ENCODE data around the gene PLCH1. TPM values are rescaled to one million over a fixed set of nuclear protein-coding genes. Genes with fewer than 3 reads are reported as not detected.

The PLCH1 gene
- total RNA-seq, 5 donors from 2014 or later (not counting 1 experiment from before 2014, with no cell fraction given): 0.06 to 0.12 (median 0.09) TPM; not detected in 1

DNA sequence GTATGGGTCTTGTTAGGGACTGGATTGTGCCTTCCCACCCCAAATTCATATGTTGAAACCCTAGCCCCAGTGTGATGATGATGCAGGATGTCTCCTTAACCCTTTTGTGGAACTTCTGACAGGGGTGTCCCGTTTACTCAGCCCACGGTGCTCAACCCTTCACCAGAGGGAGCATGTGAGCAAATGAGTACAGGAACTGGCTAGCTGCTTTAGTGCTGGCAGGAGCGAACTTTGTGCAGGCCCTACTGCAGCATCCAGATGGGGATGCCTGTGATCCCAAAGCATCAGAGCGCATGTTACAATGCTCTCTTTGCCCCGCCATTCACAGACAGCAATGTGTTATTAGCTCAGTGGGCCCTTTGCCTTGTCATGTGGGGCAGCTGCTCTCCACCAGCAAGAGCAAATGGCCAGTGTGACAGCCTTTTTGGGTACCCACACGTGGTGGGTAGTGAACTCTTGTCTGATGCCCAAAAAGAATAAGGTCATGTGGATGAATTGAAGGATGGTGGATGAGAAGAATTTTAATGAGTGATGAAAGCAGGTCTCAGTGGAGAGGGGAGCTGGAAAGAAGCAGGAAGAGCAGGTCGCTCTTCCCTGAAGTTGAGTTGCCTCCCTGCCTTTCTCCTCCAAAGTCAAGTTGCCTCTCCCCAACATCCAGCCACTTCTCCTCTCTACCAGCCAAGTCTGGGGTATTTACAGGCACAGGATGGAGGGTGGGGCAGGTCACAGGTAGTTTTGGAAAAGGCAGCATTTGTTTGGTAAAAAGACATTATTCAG lies 388.1 kb downstream of the PLCH1 start:
- H3K27me3 ChIP-seq (replicated peaks in 1 of 2; ENCODE audit: control insufficient read depth in 2 of 2, extremely low read depth in 1 of 2, insufficient read depth in 2 of 2, low read length in 1 of 2): peaks cover 0 to 6% of the 10 kb centered on the region in 2 experiments
- H3K36me3 ChIP-seq (ENCODE audit: control insufficient read depth in 2 of 2, extremely low read depth in 1 of 2, insufficient read depth in 1 of 2, low read length in 1 of 2): no peaks in the 10 kb centered on the region
- H3K4me3 Mint-ChIP-seq: no peak overlapping the region
- no peak overlapping the region for H3K4me3 ChIP-seq (ENCODE audit: control insufficient read depth in 1 of 2, extremely low read depth in 1 of 2, low read length in 1 of 2)
- POLR2A ChIA-PET: no interaction called here
- WGBS (ENCODE audit: insufficient coverage): 72% methylated on average over 4 of the region's 7 CpGs
- H3K36me3 Mint-ChIP-seq: no peaks in the 10 kb centered on the region
- H3K27ac ChIP-seq (ENCODE audit: low read length): no peak overlapping the region
- H3K4me1 ChIP-seq (ENCODE audit: control insufficient read depth in 1 of 2, extremely low read depth in 1 of 2, insufficient read depth in 2 of 2, low read length in 2 of 2): no peaks in the 10 kb centered on the region
- no peak for DNase-seq
- peak in 1 of 4 experiments; percentile 20 for ATAC-seq (replicated peaks in 1 of 4)
- H3K9me3 Mint-ChIP-seq: no peaks in the 10 kb centered on the region
- no peaks in the 10 kb centered on the region for H3K9me3 ChIP-seq
- H3K27ac Mint-ChIP-seq: no peak overlapping the region
- no peaks in the 10 kb centered on the region for H3K4me1 Mint-ChIP-seq
- H3K27me3 Mint-ChIP-seq: peaks cover 0 to 7% of the 10 kb centered on the region in 2 donors
- CTCF ChIA-PET: no interaction called here

DNA sequence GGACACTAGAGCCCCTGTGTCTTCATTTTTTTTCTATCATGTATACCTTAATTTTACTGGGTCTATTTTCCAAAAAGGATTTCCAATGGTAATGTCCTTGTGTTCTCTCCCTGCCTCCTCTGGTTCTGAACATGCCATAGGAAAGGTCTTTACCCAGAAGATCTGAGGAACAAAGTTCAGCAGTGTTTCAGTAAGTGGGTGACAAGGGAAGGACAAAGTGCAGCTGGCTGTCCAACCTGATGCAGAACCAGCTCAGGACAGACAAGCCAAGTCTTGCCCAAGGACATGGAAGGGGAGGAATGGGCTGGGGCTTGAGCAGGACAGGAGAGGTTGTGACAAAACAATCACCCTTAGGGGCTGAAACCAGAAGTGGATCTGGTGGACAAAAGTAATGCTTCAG lies 390.2 kb downstream of the PLCH1 start:
- POLR2A ChIA-PET: no interaction called here

DNA sequence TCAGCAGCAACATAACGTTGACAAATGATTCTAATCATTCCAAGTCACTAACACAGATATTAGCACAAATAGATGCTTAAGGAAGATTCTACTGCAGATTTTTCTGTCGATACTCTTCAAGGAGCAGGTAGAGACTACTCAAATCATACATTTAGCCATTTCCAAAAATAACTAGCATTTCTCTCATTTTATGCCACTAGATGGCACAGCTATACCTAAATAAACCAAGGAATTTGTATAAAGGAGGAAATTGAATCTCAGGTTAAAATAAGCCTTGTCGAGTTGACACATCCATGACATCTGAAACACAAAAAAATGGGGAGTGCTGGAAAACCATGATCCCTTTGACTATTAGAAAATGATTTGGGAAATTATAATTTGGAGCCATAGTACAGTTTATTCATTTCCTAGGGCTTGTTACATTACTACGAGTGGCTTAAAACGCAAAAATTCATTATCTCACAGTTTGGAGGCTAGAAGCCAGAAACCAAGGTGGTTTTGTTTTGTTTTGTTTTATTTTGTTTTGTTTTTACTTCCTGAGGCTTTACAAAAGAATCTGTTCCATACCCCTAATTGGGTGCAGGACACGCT lies 391.9 kb downstream of the PLCH1 start:
- Mint-ChIP-seq H3K27me3 (peaks cover 0 to 7% of the 10 kb centered on the region in 2 donors), H3K4me1 (no peaks in the 10 kb centered on the region), H3K27ac (no peak overlapping the region), H3K9me3 (no peaks in the 10 kb centered on the region), H3K4me3 (no peak overlapping the region), H3K36me3 (no peaks in the 10 kb centered on the region)
- Histone ChIP-seq H3K27me3 (replicated peaks in 1 of 2; ENCODE audit: control insufficient read depth in 2 of 2, extremely low read depth in 1 of 2, insufficient read depth in 2 of 2, low read length in 1 of 2) (peaks cover 0 to 3% of the 10 kb centered on the region in 2 experiments), H3K9me3 (no peaks in the 10 kb centered on the region), H3K36me3 (ENCODE audit: control insufficient read depth in 2 of 2, extremely low read depth in 1 of 2, insufficient read depth in 1 of 2, low read length in 1 of 2) (no peaks in the 10 kb centered on the region), H3K4me3 (ENCODE audit: control insufficient read depth in 1 of 2, extremely low read depth in 1 of 2, low read length in 1 of 2) (no peak overlapping the region), H3K4me1 (ENCODE audit: control insufficient read depth in 1 of 2, extremely low read depth in 1 of 2, insufficient read depth in 2 of 2, low read length in 2 of 2) (no peaks in the 10 kb centered on the region), H3K27ac (ENCODE audit: low read length) (no peak overlapping the region)
- WGBS (ENCODE audit: insufficient coverage): 14% methylated on average over 1 of the region's 6 CpGs
- DNase-seq (peak in 1 of 35 experiments; percentile 29), ATAC-seq (replicated peaks in 1 of 4) (no peak)
- ChIA-PET POLR2A (no interaction called here), CTCF (interaction anchor here in 1 of 2 donors (4.1 kb wide), 1 partner anchor 349 kb away, joined by 43 read pairs; no protein-coding TSS in a partner anchor)

More for the DNA sequence above, 390.2 kb downstream of the PLCH1 start:
- Mint-ChIP-seq H3K36me3 (no peaks in the 10 kb centered on the region), H3K4me1 (no peaks in the 10 kb centered on the region), H3K27ac (no peak overlapping the region), H3K9me3 (no peaks in the 10 kb centered on the region), H3K4me3 (no peak overlapping the region), H3K27me3 (peaks cover 0 to 7% of the 10 kb centered on the region in 2 donors)
- ATAC-seq (replicated peaks in 1 of 4) (no peak), DNase-seq (no peak)
- H3K4me1 ChIP-seq (ENCODE audit: control insufficient read depth in 1 of 2, extremely low read depth in 1 of 2, insufficient read depth in 2 of 2, low read length in 2 of 2): no peaks in the 10 kb centered on the region
- no peaks in the 10 kb centered on the region for H3K36me3 ChIP-seq (ENCODE audit: control insufficient read depth in 2 of 2, extremely low read depth in 1 of 2, insufficient read depth in 1 of 2, low read length in 1 of 2)
- H3K4me3 ChIP-seq (ENCODE audit: control insufficient read depth in 1 of 2, extremely low read depth in 1 of 2, low read length in 1 of 2): no peak overlapping the region
- CTCF ChIA-PET: interaction anchor here (0.7 to 4.1 kb wide), 2 partner anchors 347 kb away, joined by 3 to 43 read pairs; no protein-coding TSS in a partner anchor
- H3K9me3 ChIP-seq: no peaks in the 10 kb centered on the region
- H3K27ac ChIP-seq (ENCODE audit: low read length): no peak overlapping the region
- peaks cover 0 to 3% of the 10 kb centered on the region in 2 experiments for H3K27me3 ChIP-seq (replicated peaks in 1 of 2; ENCODE audit: control insufficient read depth in 2 of 2, extremely low read depth in 1 of 2, insufficient read depth in 2 of 2, low read length in 1 of 2)

DNA sequence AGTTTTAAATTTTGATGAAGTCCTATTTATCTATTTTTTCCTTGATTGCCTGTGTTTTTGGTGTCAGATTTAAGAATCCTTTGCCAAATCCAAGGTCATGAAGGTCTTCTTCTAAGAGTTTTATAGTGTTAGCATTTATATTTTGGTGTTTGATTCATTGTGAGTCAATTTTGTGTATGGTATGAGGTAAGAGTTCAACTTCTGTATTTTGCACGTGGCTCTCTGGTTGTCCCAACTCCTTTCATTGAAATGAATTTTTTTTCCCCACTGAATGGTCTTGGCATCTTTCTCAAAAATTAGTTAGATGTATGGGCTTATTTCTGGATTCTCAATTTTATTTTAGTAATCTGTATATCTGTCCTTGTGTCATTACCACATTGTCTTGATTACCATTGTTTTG lies 394.3 kb downstream of the PLCH1 start:
- no peaks in the 10 kb centered on the region for H3K9me3 Mint-ChIP-seq
- H3K36me3 Mint-ChIP-seq: no peaks in the 10 kb centered on the region
- Histone ChIP-seq H3K36me3 (ENCODE audit: control insufficient read depth in 2 of 2, extremely low read depth in 1 of 2, insufficient read depth in 1 of 2, low read length in 1 of 2) (no peaks in the 10 kb centered on the region), H3K27me3 (replicated peaks in 1 of 2; ENCODE audit: control insufficient read depth in 2 of 2, extremely low read depth in 1 of 2, insufficient read depth in 2 of 2, low read length in 1 of 2) (peaks cover 0 to 3% of the 10 kb centered on the region in 2 experiments), H3K4me1 (ENCODE audit: control insufficient read depth in 1 of 2, extremely low read depth in 1 of 2, insufficient read depth in 2 of 2, low read length in 2 of 2) (no peaks in the 10 kb centered on the region), H3K27ac (ENCODE audit: low read length) (no peak overlapping the region), H3K4me3 (ENCODE audit: control insufficient read depth in 1 of 2, extremely low read depth in 1 of 2, low read length in 1 of 2) (no peak overlapping the region), H3K9me3 (no peaks in the 10 kb centered on the region)
- H3K27me3 Mint-ChIP-seq: peaks cover 0 to 7% of the 10 kb centered on the region in 2 donors
- ATAC-seq (replicated peaks in 1 of 4) (no peak), DNase-seq (no peak)
- ChIA-PET CTCF (interaction anchor here (1.6 to 4.1 kb wide), 2 partner anchors 351 kb away, joined by 10 to 43 read pairs; no protein-coding TSS in a partner anchor), POLR2A (no interaction called here)
- no peak overlapping the region for H3K4me3 Mint-ChIP-seq
- no CpG with 5 or more reads among the region's 1 CpG for WGBS (ENCODE audit: insufficient coverage)
- no peak overlapping the region for H3K27ac Mint-ChIP-seq
- no peaks in the 10 kb centered on the region for H3K4me1 Mint-ChIP-seq

DNA sequence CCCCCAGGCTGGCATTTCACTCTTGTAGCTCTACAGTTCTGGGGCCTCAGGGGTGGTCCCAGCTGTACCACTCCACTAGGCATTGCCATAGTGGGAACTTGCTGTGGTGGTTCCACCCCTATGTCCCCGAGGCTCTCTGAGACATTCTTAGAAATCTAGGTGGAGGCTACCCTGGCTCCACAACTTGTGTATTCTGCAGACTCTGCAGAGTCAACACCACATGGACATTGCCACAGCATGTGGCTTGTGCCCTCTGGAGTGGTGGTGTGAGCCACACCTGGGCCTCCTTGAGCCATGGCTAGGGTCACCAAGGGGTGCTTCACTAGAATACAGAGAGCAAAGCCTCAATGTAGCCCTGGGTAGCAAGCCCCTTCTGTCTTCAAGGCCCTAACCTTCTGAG lies 397.0 kb downstream of the PLCH1 start:
- H3K9me3 ChIP-seq: no peaks in the 10 kb centered on the region
- Mint-ChIP-seq H3K36me3 (no peaks in the 10 kb centered on the region), H3K27ac (no peak overlapping the region), H3K9me3 (no peaks in the 10 kb centered on the region), H3K4me1 (no peaks in the 10 kb centered on the region), H3K4me3 (no peak overlapping the region), H3K27me3 (no peaks in the 10 kb centered on the region)
- CTCF ChIA-PET: no interaction called here
- H3K4me3 ChIP-seq (ENCODE audit: control insufficient read depth in 1 of 2, extremely low read depth in 1 of 2, low read length in 1 of 2): no peak overlapping the region
- no peaks in the 10 kb centered on the region for H3K27me3 ChIP-seq (replicated peaks in 1 of 2; ENCODE audit: control insufficient read depth in 2 of 2, extremely low read depth in 1 of 2, insufficient read depth in 2 of 2, low read length in 1 of 2)
- no peak overlapping the region for H3K27ac ChIP-seq (ENCODE audit: low read length)
- DNase-seq (no peak), ATAC-seq (replicated peaks in 1 of 4) (no peak)
- no peaks in the 10 kb centered on the region for H3K36me3 ChIP-seq (ENCODE audit: control insufficient read depth in 2 of 2, extremely low read depth in 1 of 2, insufficient read depth in 1 of 2, low read length in 1 of 2)
- POLR2A ChIA-PET: no interaction called here
- 64% methylated on average over 1 of the region's 1 CpG for WGBS (ENCODE audit: insufficient coverage)
- no peaks in the 10 kb centered on the region for H3K4me1 ChIP-seq (ENCODE audit: control insufficient read depth in 1 of 2, extremely low read depth in 1 of 2, insufficient read depth in 2 of 2, low read length in 2 of 2)

DNA sequence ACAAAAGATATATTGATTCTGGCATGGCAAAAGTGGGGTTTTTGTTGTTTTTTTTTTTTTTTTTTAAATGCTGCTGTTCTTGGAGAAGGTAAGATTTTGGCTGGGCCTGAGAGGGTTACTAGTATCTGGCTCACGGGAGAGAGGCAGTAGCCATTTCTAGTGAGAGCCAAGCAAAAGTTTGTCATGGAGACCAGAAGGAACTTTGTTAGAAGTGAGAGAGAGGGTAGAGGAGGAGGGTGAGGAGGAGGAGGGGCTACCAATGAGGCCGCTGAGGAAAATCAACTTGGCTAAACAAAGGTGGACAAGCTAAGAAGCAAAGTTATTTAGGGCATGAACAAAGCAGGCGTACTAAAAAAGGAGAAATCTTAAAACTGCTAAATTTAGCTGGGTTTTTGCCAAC lies 402.5 kb downstream of the PLCH1 start:
- H3K4me3 Mint-ChIP-seq: no peak overlapping the region
- no peaks in the 10 kb centered on the region for H3K4me1 ChIP-seq (ENCODE audit: control insufficient read depth in 1 of 2, extremely low read depth in 1 of 2, insufficient read depth in 2 of 2, low read length in 2 of 2)
- H3K36me3 Mint-ChIP-seq: no peaks in the 10 kb centered on the region
- ATAC-seq (replicated peaks in 1 of 4): no peak
- ChIA-PET CTCF (no interaction called here), POLR2A (interaction anchor here in 1 of 2 donors (0.7 kb wide), 2 partner anchors 222 to 710 kb away, joined by 3 to 4 read pairs; no protein-coding TSS in a partner anchor)
- H3K4me1 Mint-ChIP-seq: no peaks in the 10 kb centered on the region
- WGBS (ENCODE audit: insufficient coverage): 79% methylated on average over 3 of the region's 3 CpGs
- no peaks in the 10 kb centered on the region for H3K27me3 Mint-ChIP-seq
- H3K9me3 ChIP-seq: no peaks in the 10 kb centered on the region
- H3K36me3 ChIP-seq (ENCODE audit: control insufficient read depth in 2 of 2, extremely low read depth in 1 of 2, insufficient read depth in 1 of 2, low read length in 1 of 2): no peaks in the 10 kb centered on the region
- DNase-seq: no peak
- H3K4me3 ChIP-seq (ENCODE audit: control insufficient read depth in 1 of 2, extremely low read depth in 1 of 2, low read length in 1 of 2): no peak overlapping the region
- H3K27ac Mint-ChIP-seq: no peak overlapping the region
- H3K9me3 Mint-ChIP-seq: no peaks in the 10 kb centered on the region
- no peak overlapping the region for H3K27ac ChIP-seq (ENCODE audit: low read length)
- H3K27me3 ChIP-seq (replicated peaks in 1 of 2; ENCODE audit: control insufficient read depth in 2 of 2, extremely low read depth in 1 of 2, insufficient read depth in 2 of 2, low read length in 1 of 2): no peaks in the 10 kb centered on the region
